CD4-positive, alpha-beta T cell (primary cell): ENCODE measurements around the gene HECW1. TPM values are rescaled to one million over a fixed set of nuclear protein-coding genes. Genes with fewer than 3 reads are reported as not detected.
"Not testable (repeated sequence)": the region's sequence is repeated elsewhere in the genome, so short reads cannot be mapped to it uniquely, and the experiment has no call there.

Experiments used
- ATAC-seq: fragments of 200-7000 bp; cut with Tn5 transposase; one replicate; pipeline ENCODE4 v1.10.0; 2022; ENCODE audit warnings: mild to moderate bottlenecking; ENCODE audit not compliant: poor library complexity
- CTCF ChIA-PET: fragments of 350-600 bp; sonication (Branson Sonifier 250); formaldehyde crosslinking; loops from one replicate; lab custom pipeline; 2021; ENCODE audit warnings: antibody characterized with exemption, inconsistent platforms; lab: Charles Lee
- POLR2A ChIA-PET: fragments of 350-600 bp; sonication (Branson Sonifier 250); formaldehyde crosslinking; loops from one replicate; lab custom pipeline; 2021; ENCODE audit warnings: antibody characterized with exemption, inconsistent platforms; lab: Charles Lee
- DNase-seq, 14 experiments: peaks; one replicate each; pipeline ENCODE4 v3.0.0-alpha.2; 2013 to 2020; ENCODE audit warnings: mixed read lengths in 2 of 14
- H3K27ac ChIP-seq, 2 donors: one replicate each; pipeline versions ENCODE4 v1.5.1 to v1.7.0; 2013; ENCODE audit warnings: low read length in 2 of 2, low read depth in 1 of 2, mild to moderate bottlenecking in 1 of 2
- H3K27me3 ChIP-seq, 2 experiments: 1 replicate in 1 of 2; 2 replicates in 1 of 2; pipeline versions ENCODE4 v1.6.1 to v1.7.0; 2013; ENCODE audit warnings: low read length in 2 of 2, control low read depth in 1 of 2, mild to moderate bottlenecking in 1 of 2, moderate library complexity in 1 of 2; ENCODE audit not compliant: insufficient read depth in 2 of 2, control insufficient read depth in 1 of 2
- H3K36me3 ChIP-seq: one replicate; pipeline ENCODE4 v1.6.1; 2013; ENCODE audit warnings: low read length, control low read depth; ENCODE audit not compliant: insufficient read depth
- H3K4me1 ChIP-seq: one replicate; pipeline ENCODE4 v1.6.1; 2013; ENCODE audit warnings: low read length, control low read depth; ENCODE audit not compliant: insufficient read depth
- H3K4me3 ChIP-seq: one replicate; pipeline ENCODE4 v1.5.1; 2013; ENCODE audit warnings: mild to moderate bottlenecking, low read length, moderate library complexity
- H3K9me3 ChIP-seq, 2 experiments: 1 replicate in 1 of 2; 2 replicates in 1 of 2; pipeline versions ENCODE4 v1.6.1 to v1.7.0; 2013; ENCODE audit warnings: low read length in 2 of 2, mild to moderate bottlenecking in 2 of 2, control low read depth in 1 of 2, moderate library complexity in 1 of 2; ENCODE audit not compliant: control insufficient read depth in 1 of 2, insufficient read depth in 1 of 2
- H3K27ac Mint-ChIP-seq: one replicate; pipeline ENCODE4 v1.8.0; 2020; ENCODE audit warnings: mixed read lengths
- H3K27me3 Mint-ChIP-seq: one replicate; pipeline ENCODE4 v1.8.0; 2021; ENCODE audit warnings: mixed read lengths
- H3K36me3 Mint-ChIP-seq: one replicate; pipeline ENCODE4 v1.8.0; 2021; ENCODE audit warnings: low read depth, mixed read lengths
- H3K4me1 Mint-ChIP-seq: one replicate; pipeline ENCODE4 v1.8.0; 2021; ENCODE audit warnings: low read depth, mixed read lengths
- H3K4me3 Mint-ChIP-seq: one replicate; pipeline ENCODE4 v1.8.0; 2020; ENCODE audit warnings: mild to moderate bottlenecking, mixed read lengths
- H3K9me3 Mint-ChIP-seq: one replicate; pipeline ENCODE4 v1.8.0; 2020; ENCODE audit warnings: mixed read lengths
- intact Hi-C, 2 experiments: fragments of 100-400 bp; cut with DNase I in 1 of 2; cut with micrococcal nuclease in 1 of 2; formaldehyde crosslinking; loops; one replicate each; pipeline versions ENCODE4 v1.15.1 to v1.9.0; 2023 to 2025; cut with DNase I, micrococcal nuclease
- total RNA-seq, 174 experiments: library from RNA in 2 of 174; stranded (reverse) in 2 of 174; gene quantifications; one replicate each; pipeline ENCODE4 v1.2.3 and lab custom pipeline; 2021 to 2026
- TF ChIP-seq, protein P1 (sequence below): fragments of 200-600 bp; IDR thresholded peaks from one replicate; pipeline ENCODE4 v1.8.0; 2022; ENCODE audit warnings: antibody characterized with exemption, mild to moderate bottlenecking

Gene HECW1
- total RNA-seq, 2 experiments from 2014 or later: not detected

DNA sequence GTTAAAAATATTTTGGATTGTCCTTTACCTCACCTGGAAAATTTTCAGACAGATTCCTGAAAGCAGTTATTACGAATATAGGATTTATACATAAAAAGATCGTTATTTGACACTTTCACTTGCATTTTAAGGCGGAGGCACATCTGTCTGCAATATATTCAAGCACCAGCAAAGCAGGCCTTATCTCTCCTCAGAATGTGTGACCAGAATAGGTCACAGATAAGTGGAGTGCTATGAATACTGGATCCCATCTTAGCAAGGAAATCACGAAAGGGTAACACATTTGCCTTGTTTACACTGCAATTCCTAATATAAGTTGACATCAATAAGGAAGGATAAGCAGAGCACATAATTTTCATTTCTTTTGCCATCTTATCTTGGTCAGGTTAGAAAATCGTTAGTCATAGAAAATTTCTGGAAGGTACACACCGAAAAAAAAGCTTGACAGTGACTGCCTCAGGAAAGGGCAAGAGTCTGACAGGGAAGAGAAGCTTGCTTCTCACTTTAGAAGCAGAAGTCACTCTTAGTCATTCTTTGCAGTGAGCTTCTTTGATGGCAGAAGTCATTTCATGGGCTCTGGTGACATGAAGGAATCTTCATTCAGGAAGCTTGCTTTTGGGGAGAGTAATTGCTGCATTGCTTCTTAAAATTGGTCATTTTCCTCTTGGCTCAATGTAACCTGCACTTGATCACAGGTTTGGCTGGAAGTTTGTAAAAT is 372.4 kb downstream of the HECW1 start:
- ATAC-seq (no peak), DNase-seq (no peak)
- CTCF ChIA-PET: no interaction called here
- no peak overlapping the region for H3K27ac ChIP-seq
- no peaks in the 10 kb centered on the region for H3K4me1 ChIP-seq
- intact Hi-C loops: no loop called here
- TF ChIP-seq, protein P1, sequence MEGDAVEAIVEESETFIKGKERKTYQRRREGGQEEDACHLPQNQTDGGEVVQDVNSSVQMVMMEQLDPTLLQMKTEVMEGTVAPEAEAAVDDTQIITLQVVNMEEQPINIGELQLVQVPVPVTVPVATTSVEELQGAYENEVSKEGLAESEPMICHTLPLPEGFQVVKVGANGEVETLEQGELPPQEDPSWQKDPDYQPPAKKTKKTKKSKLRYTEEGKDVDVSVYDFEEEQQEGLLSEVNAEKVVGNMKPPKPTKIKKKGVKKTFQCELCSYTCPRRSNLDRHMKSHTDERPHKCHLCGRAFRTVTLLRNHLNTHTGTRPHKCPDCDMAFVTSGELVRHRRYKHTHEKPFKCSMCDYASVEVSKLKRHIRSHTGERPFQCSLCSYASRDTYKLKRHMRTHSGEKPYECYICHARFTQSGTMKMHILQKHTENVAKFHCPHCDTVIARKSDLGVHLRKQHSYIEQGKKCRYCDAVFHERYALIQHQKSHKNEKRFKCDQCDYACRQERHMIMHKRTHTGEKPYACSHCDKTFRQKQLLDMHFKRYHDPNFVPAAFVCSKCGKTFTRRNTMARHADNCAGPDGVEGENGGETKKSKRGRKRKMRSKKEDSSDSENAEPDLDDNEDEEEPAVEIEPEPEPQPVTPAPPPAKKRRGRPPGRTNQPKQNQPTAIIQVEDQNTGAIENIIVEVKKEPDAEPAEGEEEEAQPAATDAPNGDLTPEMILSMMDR: no peak
- Mint-ChIP-seq H3K9me3 (no peaks in the 10 kb centered on the region), H3K4me1 (no peaks in the 10 kb centered on the region), H3K27ac (no peak overlapping the region), H3K36me3 (no peaks in the 10 kb centered on the region), H3K27me3 (peaks cover 7% of the 10 kb centered on the region), H3K4me3 (no peak overlapping the region)
- no peak overlapping the region for H3K4me3 ChIP-seq
- no peaks in the 10 kb centered on the region for H3K9me3 ChIP-seq
- H3K36me3 ChIP-seq: no peaks in the 10 kb centered on the region
- H3K27me3 ChIP-seq: no peaks in the 10 kb centered on the region
- POLR2A ChIA-PET: no interaction called here

DNA sequence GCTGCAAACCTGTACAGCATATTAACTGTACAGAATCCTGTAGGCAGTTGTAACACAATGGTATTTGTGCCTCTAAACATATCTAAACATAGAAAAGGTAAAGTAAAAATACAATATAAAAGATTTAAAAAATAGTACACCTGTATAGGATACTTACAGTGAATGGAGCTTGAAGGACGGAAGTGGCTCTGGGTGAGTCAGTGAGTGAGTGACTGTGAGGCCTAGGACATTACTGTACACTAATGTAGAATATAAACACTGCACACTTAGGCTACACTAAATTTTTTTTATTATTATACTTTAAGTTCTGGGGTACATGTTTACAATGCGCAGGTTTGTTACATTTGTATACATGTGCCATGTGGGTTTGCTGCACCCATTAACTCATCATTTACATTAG is 373.1 kb downstream of the HECW1 start:
- no peaks in the 10 kb centered on the region for H3K4me1 ChIP-seq
- no peak overlapping the region for H3K27ac ChIP-seq
- ATAC-seq: no peak
- Mint-ChIP-seq H3K27me3 (peaks cover 7% of the 10 kb centered on the region), H3K36me3 (no peaks in the 10 kb centered on the region), H3K4me1 (no peaks in the 10 kb centered on the region), H3K4me3 (no peak overlapping the region), H3K9me3 (no peaks in the 10 kb centered on the region), H3K27ac (no peak overlapping the region)
- CTCF ChIA-PET: no interaction called here
- intact Hi-C loops: no loop called here
- no peaks in the 10 kb centered on the region for H3K36me3 ChIP-seq
- H3K4me3 ChIP-seq: no peak overlapping the region
- no peaks in the 10 kb centered on the region for H3K27me3 ChIP-seq
- no peak for DNase-seq
- H3K9me3 ChIP-seq: no peaks in the 10 kb centered on the region
- TF ChIP-seq, protein P1: no peak
- POLR2A ChIA-PET: no interaction called here

DNA sequence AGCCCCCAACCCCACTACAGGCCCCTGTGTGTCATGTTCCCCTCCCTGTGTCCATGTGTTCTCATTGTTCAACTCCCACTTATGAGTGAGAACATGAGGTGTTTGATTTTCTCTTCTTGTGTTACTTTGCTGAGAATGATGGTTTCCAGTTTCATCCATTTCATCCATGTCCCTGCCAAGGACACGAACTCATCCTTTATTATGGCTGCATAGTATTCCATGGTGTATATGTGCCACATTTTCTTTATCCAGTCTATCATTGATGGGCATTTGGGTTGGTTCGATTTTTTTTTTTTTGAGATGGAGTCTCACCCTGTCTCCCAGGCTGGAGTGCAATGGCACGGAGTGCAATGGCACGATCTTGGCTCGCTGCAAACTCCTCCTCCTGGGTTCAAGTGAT is 373.6 kb downstream of the HECW1 start:
- H3K27me3 ChIP-seq, H3K36me3 ChIP-seq, H3K4me3 ChIP-seq, POLR2A ChIA-PET, H3K27me3 Mint-ChIP-seq, H3K4me1 ChIP-seq, CTCF ChIA-PET, H3K27ac ChIP-seq, H3K4me3 Mint-ChIP-seq, H3K36me3 Mint-ChIP-seq, H3K27ac Mint-ChIP-seq, H3K9me3 Mint-ChIP-seq, ATAC-seq, H3K9me3 ChIP-seq, intact Hi-C loops, H3K4me1 Mint-ChIP-seq, DNase-seq: not testable (repeated sequence)

DNA sequence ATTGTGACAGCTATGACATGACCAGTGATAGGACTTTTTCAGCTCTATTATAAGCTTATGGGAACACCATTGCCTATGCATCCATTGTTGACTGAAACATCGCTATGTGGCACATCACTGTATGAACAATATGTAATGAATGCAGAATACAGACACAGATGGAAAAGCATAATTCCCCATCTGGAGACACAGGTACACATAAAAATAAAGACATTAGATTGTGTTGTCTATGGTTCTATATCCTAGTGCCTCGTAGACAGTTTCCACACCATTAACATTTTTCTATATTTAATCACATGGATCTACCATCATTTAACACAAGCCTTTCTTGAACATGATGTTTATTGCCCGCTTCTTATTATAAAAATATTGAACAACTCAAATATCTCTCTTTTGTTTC is 374.2 kb downstream of the HECW1 start:
- ChIA-PET CTCF (interaction anchor here (0.7 kb wide), 1 partner anchor 1853 kb away, joined by 3 read pairs; no protein-coding TSS in a partner anchor), POLR2A (no interaction called here)
- Histone ChIP-seq H3K4me3 (no peak overlapping the region), H3K27ac (no peak overlapping the region), H3K9me3 (no peaks in the 10 kb centered on the region), H3K27me3 (no peaks in the 10 kb centered on the region), H3K36me3 (no peaks in the 10 kb centered on the region), H3K4me1 (no peaks in the 10 kb centered on the region)
- no peak for ATAC-seq
- intact Hi-C loops: no loop called here
- no peaks in the 10 kb centered on the region for H3K36me3 Mint-ChIP-seq
- TF ChIP-seq, protein P1: no peak
- no peak overlapping the region for H3K27ac Mint-ChIP-seq
- no peaks in the 10 kb centered on the region for H3K9me3 Mint-ChIP-seq
- no peak for DNase-seq
- no peaks in the 10 kb centered on the region for H3K4me1 Mint-ChIP-seq
- H3K27me3 Mint-ChIP-seq: peaks cover 7% of the 10 kb centered on the region
- no peak overlapping the region for H3K4me3 Mint-ChIP-seq
